Fibroblast of lung (primary cell): Measurements from ENCODE around the gene BLACAT1. TPM values are rescaled to one million over a fixed set of nuclear protein-coding genes. Genes with fewer than 3 reads are reported as not detected.

Experiments
- DNase-seq, 2 donors: peaks; one replicate each; pipeline versions ENCODE4 v3.0.0 to v3.0.0-alpha.2; 2010; ENCODE audit warnings: low read depth in 2 of 2
- H2AFZ ChIP-seq: 2 replicates; pipeline ENCODE4 v1.5.1; 2012; ENCODE audit warnings: low read length, control low read depth, inconsistent platforms
- H3K27ac ChIP-seq: 2 replicates; pipeline ENCODE4 v1.5.1; 2011; ENCODE audit warnings: low read length, control low read depth; ENCODE audit not compliant: insufficient read depth
- H3K27me3 ChIP-seq: 2 replicates; pipeline ENCODE4 v1.5.1; 2011; ENCODE audit warnings: mild to moderate bottlenecking, low read length; ENCODE audit not compliant: control insufficient read depth, insufficient read depth
- H3K36me3 ChIP-seq: 2 replicates; pipeline ENCODE4 v1.5.1; 2011; ENCODE audit warnings: low read length; ENCODE audit not compliant: control insufficient read depth, insufficient read depth
- H3K4me1 ChIP-seq: 2 replicates; pipeline ENCODE4 v1.5.1; 2011; ENCODE audit warnings: low read length; ENCODE audit not compliant: control insufficient read depth, insufficient read depth; ENCODE audit errors: extremely low read depth
- H3K4me2 ChIP-seq: 2 replicates; pipeline ENCODE4 v1.5.1; 2011; ENCODE audit warnings: low read length, control low read depth; ENCODE audit not compliant: insufficient read depth; ENCODE audit errors: extremely low read depth
- H3K4me3 ChIP-seq, 4 experiments: fragments of 200-600 bp in 1 of 4; sonication (generic) in 1 of 4; replicated peaks in 1 of 4; 2 replicates each; pipeline ENCODE4 v1.5.1; 2011 to 2016; ENCODE audit warnings: low read length in 4 of 4, low read depth in 3 of 4, mild to moderate bottlenecking in 3 of 4, control low read depth in 2 of 4, inconsistent platforms in 1 of 4, mixed read lengths in 1 of 4; ENCODE audit not compliant: insufficient read depth in 1 of 4; ENCODE audit errors: control extremely low read depth in 1 of 4
- H3K79me2 ChIP-seq: 2 replicates; pipeline ENCODE4 v1.5.1; 2012; ENCODE audit warnings: mild to moderate bottlenecking, low read length, inconsistent platforms; ENCODE audit not compliant: control insufficient read depth, insufficient read depth
- H3K9ac ChIP-seq: 2 replicates; pipeline ENCODE4 v1.5.1; 2011; ENCODE audit warnings: mild to moderate bottlenecking, low read length, control low read depth; ENCODE audit not compliant: insufficient read depth
- H3K9me3 ChIP-seq: 2 replicates; pipeline ENCODE4 v1.5.1; 2012; ENCODE audit warnings: low read depth, low read length; ENCODE audit not compliant: control insufficient read depth, insufficient read depth
- H4K20me1 ChIP-seq: 2 replicates; pipeline ENCODE4 v1.5.1; 2011; ENCODE audit warnings: low read length; ENCODE audit not compliant: control insufficient read depth, insufficient read depth; ENCODE audit errors: extremely low read depth
- CTCF ChIP-seq, 2 donors: IDR thresholded peaks in 1 of 2; conservative IDR thresholded peaks in 1 of 2; 1 replicate in 1 of 2; 2 replicates in 1 of 2; pipeline ENCODE4 v1.5.1; 2011 to 2012; ENCODE audit warnings: low read length in 2 of 2, control low read depth in 1 of 2, inconsistent platforms in 1 of 2, low read depth in 1 of 2, mild to moderate bottlenecking in 1 of 2
- EZH2 ChIP-seq: IDR thresholded peaks from 2 replicates; pipeline ENCODE4 v1.5.1; 2012; ENCODE audit warnings: low read length, control low read depth, mild to moderate bottlenecking; ENCODE audit errors: missing control alignments
- polyA plus RNA-seq, 2 donors: library from polyadenylated mRNA; depleted of rRNA in 1 of 2; stranded (reverse) in 1 of 2; unstranded in 1 of 2; fragments of >200 nt; gene quantifications; 2 replicates each; pipeline ENCODE4 v1.2.1, GENCODE V29; 2011 to 2012; ENCODE audit warnings: missing spikeins in 1 of 2
- total RNA-seq: library from RNA; depleted of rRNA; stranded (reverse); fragments of >200 nt; gene quantifications from 2 replicates; pipeline ENCODE4 v1.2.1, GENCODE V29; 2014

Gene BLACAT1
- total and polyA plus RNA-seq, 2 donors (not counting 1 experiment from before 2014, with no cell fraction given) = not detected

- Histone ChIP-seq H2AFZ (no peak overlapping the region), H3K9me3 (no peaks in the 10 kb centered on the region), H3K9ac (no peak overlapping the region), H3K36me3 (no peaks in the 10 kb centered on the region), H3K4me1 (no peaks in the 10 kb centered on the region), H3K79me2 (no peaks in the 10 kb centered on the region), H4K20me1 (no peaks in the 10 kb centered on the region), H3K4me3 (no peak overlapping the region), H3K27ac (no peak overlapping the region), H3K4me2 (no peak overlapping the region), H3K27me3 (peaks cover 23% of the 10 kb centered on the region)
- DNase-seq = no peak
- TF ChIP-seq EZH2 (no peak), CTCF (conservative IDR thresholded peaks at IDR 0.05 in 1 of 2, IDR thresholded peaks at IDR 0.05 in 1 of 2; ENCODE audit: low read depth in 1 of 2, low read length in 2 of 2) (no peak)
Measured at GRCh38 chr1:205441716-205442050, 14.2 kb downstream of the BLACAT1 start.

- TF ChIP-seq CTCF (conservative IDR thresholded peaks at IDR 0.05 in 1 of 2, IDR thresholded peaks at IDR 0.05 in 1 of 2; ENCODE audit: low read depth in 1 of 2, low read length in 2 of 2) (no peak), EZH2 (no peak)
- Histone ChIP-seq H3K27ac (no peak overlapping the region), H4K20me1 (no peaks in the 10 kb centered on the region), H3K9me3 (no peaks in the 10 kb centered on the region), H3K79me2 (no peaks in the 10 kb centered on the region), H2AFZ (no peak overlapping the region), H3K4me3 (no peak overlapping the region), H3K4me1 (no peaks in the 10 kb centered on the region), H3K4me2 (no peak overlapping the region), H3K36me3 (no peaks in the 10 kb centered on the region), H3K27me3 (peaks cover 25% of the 10 kb centered on the region), H3K9ac (no peak overlapping the region)
- no peak for DNase-seq
Measured at GRCh38 chr1:205441318-205441633, 14.6 kb downstream of the BLACAT1 start.

- Histone ChIP-seq H3K9me3 (no peaks in the 10 kb centered on the region), H3K79me2 (no peaks in the 10 kb centered on the region), H3K36me3 (no peaks in the 10 kb centered on the region), H4K20me1 (no peaks in the 10 kb centered on the region), H3K4me2 (no peak overlapping the region), H2AFZ (no peak overlapping the region), H3K27ac (no peak overlapping the region), H3K4me3 (no peak overlapping the region), H3K4me1 (no peaks in the 10 kb centered on the region), H3K9ac (no peak overlapping the region), H3K27me3 (peaks cover 31% of the 10 kb centered on the region)
- peak; percentile 17 to 72 for DNase-seq
- TF ChIP-seq EZH2 (no peak), CTCF (conservative IDR thresholded peaks at IDR 0.05 in 1 of 2, IDR thresholded peaks at IDR 0.05 in 1 of 2; ENCODE audit: low read depth in 1 of 2, low read length in 2 of 2) (no peak)
Measured at GRCh38 chr1:205440476-205441317, 15.1 kb downstream of the BLACAT1 start.
